ENCODE data around the gene MOSPD3.

Gene MOSPD3

GRCh38 chr7:100575206-100575631, 37.1 kb upstream of the MOSPD3 start:
- no peaks in the 10 kb centered on the region for H3F3A ChIP-seq (ENCODE audit: insufficient read depth)
- H3K27ac ChIP-seq (ENCODE audit: low read depth, low read length), result no peak overlapping the region
- H3K79me2 ChIP-seq (ENCODE audit: insufficient read depth, low read length), result no peaks in the 10 kb centered on the region
- no peaks in the 10 kb centered on the region for H3K9me3 ChIP-seq (ENCODE audit: insufficient read depth, low read length)
- no peaks in the 10 kb centered on the region for H3K36me3 ChIP-seq (ENCODE audit: low read length)
- no peaks in the 10 kb centered on the region for H3K9me2 ChIP-seq (replicated peaks; ENCODE audit: insufficient read depth, low read length)
- no peak for TF ChIP-seq CTCF (IDR thresholded peaks at IDR 0.05; ENCODE audit: insufficient read depth, low read length, poor library complexity, severe bottlenecking)
- no peak for TF ChIP-seq EZH2phosphoT487 (conservative IDR thresholded peaks at IDR 0.05; ENCODE audit: low read length)
- no peak overlapping the region for H3K4me3 ChIP-seq (ENCODE audit: insufficient read depth, low read length, poor library complexity, severe bottlenecking)
- H3K4me2 ChIP-seq (ENCODE audit: low read depth, low read length, poor library complexity, severe bottlenecking), result no peak overlapping the region
- H4K20me1 ChIP-seq (ENCODE audit: low read depth, low read length), result no peaks in the 10 kb centered on the region
- no peak overlapping the region for H3K9ac ChIP-seq (ENCODE audit: low read length)
- H3K27me3 ChIP-seq (ENCODE audit: low read length), result no peaks in the 10 kb centered on the region
- H2AFZ ChIP-seq (ENCODE audit: low read depth, low read length, severe bottlenecking), result no peak overlapping the region

- Histone ChIP-seq H3K4me2 (ENCODE audit: low read depth, low read length, poor library complexity, severe bottlenecking) (no peak overlapping the region), H4K20me1 (ENCODE audit: low read depth, low read length) (no peaks in the 10 kb centered on the region), H2AFZ (ENCODE audit: low read depth, low read length, severe bottlenecking) (no peak overlapping the region), H3K79me2 (ENCODE audit: insufficient read depth, low read length) (no peaks in the 10 kb centered on the region), H3K27ac (ENCODE audit: low read depth, low read length) (no peak overlapping the region), H3K9me3 (ENCODE audit: insufficient read depth, low read length) (no peaks in the 10 kb centered on the region), H3K4me3 (ENCODE audit: insufficient read depth, low read length, poor library complexity, severe bottlenecking) (no peak overlapping the region), H3K9ac (ENCODE audit: low read length) (no peak overlapping the region), H3K27me3 (ENCODE audit: low read length) (no peaks in the 10 kb centered on the region), H3K9me2 (replicated peaks; ENCODE audit: insufficient read depth, low read length) (no peaks in the 10 kb centered on the region), H3K36me3 (ENCODE audit: low read length) (no peaks in the 10 kb centered on the region), H3F3A (ENCODE audit: insufficient read depth) (no peaks in the 10 kb centered on the region)
- TF ChIP-seq EZH2phosphoT487 (conservative IDR thresholded peaks at IDR 0.05; ENCODE audit: low read length) (no peak), CTCF (IDR thresholded peaks at IDR 0.05; ENCODE audit: insufficient read depth, low read length, poor library complexity, severe bottlenecking) (no peak)
These were observed 36.5 kb upstream of the MOSPD3 start for GRCh38 chr7:100575746-100576383.

- Histone ChIP-seq H2AFZ (ENCODE audit: low read depth, low read length, severe bottlenecking) (no peak overlapping the region), H3K9ac (ENCODE audit: low read length) (no peak overlapping the region), H3K4me2 (ENCODE audit: low read depth, low read length, poor library complexity, severe bottlenecking) (no peak overlapping the region), H3K9me3 (ENCODE audit: insufficient read depth, low read length) (no peaks in the 10 kb centered on the region), H3K4me3 (ENCODE audit: insufficient read depth, low read length, poor library complexity, severe bottlenecking) (no peak overlapping the region), H3F3A (ENCODE audit: insufficient read depth) (no peaks in the 10 kb centered on the region), H4K20me1 (ENCODE audit: low read depth, low read length) (no peaks in the 10 kb centered on the region), H3K79me2 (ENCODE audit: insufficient read depth, low read length) (no peaks in the 10 kb centered on the region), H3K27ac (ENCODE audit: low read depth, low read length) (no peak overlapping the region), H3K36me3 (ENCODE audit: low read length) (no peaks in the 10 kb centered on the region), H3K27me3 (ENCODE audit: low read length) (no peaks in the 10 kb centered on the region), H3K9me2 (replicated peaks; ENCODE audit: insufficient read depth, low read length) (no peaks in the 10 kb centered on the region)
- TF ChIP-seq CTCF (IDR thresholded peaks at IDR 0.05; ENCODE audit: insufficient read depth, low read length, poor library complexity, severe bottlenecking) (no peak), EZH2phosphoT487 (conservative IDR thresholded peaks at IDR 0.05; ENCODE audit: low read length) (no peak)
These were observed 35.9 kb upstream of the MOSPD3 start for GRCh38 chr7:100576384-100576993.
